GM10266 (cell line): ENCODE data around the gene CPT1C.

Source experiments
- DNase-seq: peaks from one replicate; pipeline ENCODE4 v3.0.0; 2012; ENCODE audit errors: extremely low spot score
- CTCF ChIP-seq: IDR thresholded peaks from 2 replicates; pipeline ENCODE4 v1.5.1; 2012; ENCODE audit warnings: mild to moderate bottlenecking, low read depth; ENCODE audit not compliant: control insufficient read depth, insufficient read depth; ENCODE audit errors: missing control alignments

Gene CPT1C

GRCh38 chr19:49690656-49691242 lies at the start of gene CPT1C:
Gene CPT1C, plus strand, starts transcription at chr19:49691116. Its CDS starts 1,137 bp downstream, at chr19:49692253.
- DNase-seq, result no peak
- TF ChIP-seq CTCF, result no peak

- no peak for TF ChIP-seq CTCF
- DNase-seq, result peak; percentile 99
Measured at GRCh38 chr19:49641688-49642491, 49.0 kb upstream of the CPT1C start, which contains the start of gene SCAF1. Gene SCAF1, plus strand, starts transcription at chr19:49642209. Its CDS starts 2,818 bp downstream, at chr19:49645027.

- no peak for DNase-seq
- TF ChIP-seq CTCF, result no peak
Measured at GRCh38 chr19:49642492-49643035, 48.4 kb upstream of the CPT1C start.

GRCh38 chr19:49643466-49643865 lies 47.5 kb upstream of the CPT1C start:
- no peak for TF ChIP-seq CTCF

GRCh38 chr19:49645592-49645991 lies 45.3 kb upstream of the CPT1C start:
- DNase-seq, result no peak
- TF ChIP-seq CTCF, result no peak

More at GRCh38 chr19:49643466-49643865, 47.5 kb upstream of the CPT1C start:
- no peak for DNase-seq

- no peak for TF ChIP-seq CTCF
- DNase-seq, result no peak
Measured at GRCh38 chr19:49645995-49646394, 44.9 kb upstream of the CPT1C start.

GRCh38 chr19:49646586-49646985 lies 44.3 kb upstream of the CPT1C start:
- no peak for TF ChIP-seq CTCF
- DNase-seq, result no peak
